ENCODE measurements around the gene MEX3D. TPM values are rescaled to one million over a fixed set of nuclear protein-coding genes. Genes with fewer than 3 reads are reported as not detected.

Gene MEX3D
- total RNA-seq, 1 experiment from 2014 or later, result 69.2 TPM

DNA sequence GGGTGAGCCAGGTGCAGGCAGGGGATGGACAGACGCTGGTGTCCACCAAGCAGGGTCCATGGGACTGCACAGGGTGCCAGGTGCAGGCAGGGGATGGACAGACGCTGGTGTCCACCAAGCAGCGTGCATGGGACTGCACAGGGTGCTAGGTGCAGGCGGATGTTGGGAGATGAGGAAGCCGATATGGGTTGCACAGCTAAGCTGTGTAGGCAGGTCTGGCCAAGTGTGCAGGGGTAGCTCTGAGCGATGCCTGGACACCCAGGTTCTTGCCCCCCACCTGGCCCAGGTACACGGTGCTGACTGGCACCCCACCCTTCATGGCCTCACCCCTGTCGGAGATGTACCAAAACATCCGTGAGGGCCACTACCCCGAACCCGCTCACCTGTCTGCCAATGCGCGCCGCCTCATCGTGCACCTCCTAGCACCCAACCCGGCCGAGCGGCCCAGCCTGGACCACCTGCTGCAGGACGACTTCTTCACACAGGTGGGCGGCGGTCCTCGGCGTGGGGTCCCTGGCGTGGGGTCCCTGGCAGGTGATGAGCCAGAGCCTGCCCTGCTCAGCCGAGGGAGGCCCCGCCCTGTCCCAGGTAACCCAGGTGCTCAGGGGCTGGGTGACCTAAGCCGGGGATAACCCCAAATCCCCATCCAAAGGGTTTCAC lies 40.3 kb downstream of the MEX3D start:
- H3K9ac ChIP-seq (ENCODE audit: low read length), result no peak overlapping the region
- DNase-seq (ENCODE audit: low read depth, low spot score), result no peak
- no TSS peak for BruUV-seq (replicated peaks)
- H3K36me3 ChIP-seq (ENCODE audit: control insufficient read depth in 1 of 2, insufficient read depth in 2 of 2, low read length in 2 of 2), result no peaks in the 10 kb centered on the region
- intact Hi-C loops (cut with micrococcal nuclease), result no loop called here
- TF ChIP-seq, protein P1, sequence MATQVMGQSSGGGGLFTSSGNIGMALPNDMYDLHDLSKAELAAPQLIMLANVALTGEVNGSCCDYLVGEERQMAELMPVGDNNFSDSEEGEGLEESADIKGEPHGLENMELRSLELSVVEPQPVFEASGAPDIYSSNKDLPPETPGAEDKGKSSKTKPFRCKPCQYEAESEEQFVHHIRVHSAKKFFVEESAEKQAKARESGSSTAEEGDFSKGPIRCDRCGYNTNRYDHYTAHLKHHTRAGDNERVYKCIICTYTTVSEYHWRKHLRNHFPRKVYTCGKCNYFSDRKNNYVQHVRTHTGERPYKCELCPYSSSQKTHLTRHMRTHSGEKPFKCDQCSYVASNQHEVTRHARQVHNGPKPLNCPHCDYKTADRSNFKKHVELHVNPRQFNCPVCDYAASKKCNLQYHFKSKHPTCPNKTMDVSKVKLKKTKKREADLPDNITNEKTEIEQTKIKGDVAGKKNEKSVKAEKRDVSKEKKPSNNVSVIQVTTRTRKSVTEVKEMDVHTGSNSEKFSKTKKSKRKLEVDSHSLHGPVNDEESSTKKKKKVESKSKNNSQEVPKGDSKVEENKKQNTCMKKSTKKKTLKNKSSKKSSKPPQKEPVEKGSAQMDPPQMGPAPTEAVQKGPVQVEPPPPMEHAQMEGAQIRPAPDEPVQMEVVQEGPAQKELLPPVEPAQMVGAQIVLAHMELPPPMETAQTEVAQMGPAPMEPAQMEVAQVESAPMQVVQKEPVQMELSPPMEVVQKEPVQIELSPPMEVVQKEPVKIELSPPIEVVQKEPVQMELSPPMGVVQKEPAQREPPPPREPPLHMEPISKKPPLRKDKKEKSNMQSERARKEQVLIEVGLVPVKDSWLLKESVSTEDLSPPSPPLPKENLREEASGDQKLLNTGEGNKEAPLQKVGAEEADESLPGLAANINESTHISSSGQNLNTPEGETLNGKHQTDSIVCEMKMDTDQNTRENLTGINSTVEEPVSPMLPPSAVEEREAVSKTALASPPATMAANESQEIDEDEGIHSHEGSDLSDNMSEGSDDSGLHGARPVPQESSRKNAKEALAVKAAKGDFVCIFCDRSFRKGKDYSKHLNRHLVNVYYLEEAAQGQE (IDR thresholded peaks at IDR 0.05; ENCODE audit: low read depth), result no peak
- no peak for TF ChIP-seq POLR2AphosphoS5 (IDR thresholded peaks at IDR 0.05; ENCODE audit: low read depth, low read length)
- TF ChIP-seq RAD21 (IDR thresholded peaks at IDR 0.05; ENCODE audit: low read depth), result no peak
- TF ChIP-seq EZH2phosphoT487 (IDR thresholded peaks at IDR 0.05; ENCODE audit: borderline replicate concordance), result no peak
- no peak for TF ChIP-seq POLR2A (IDR thresholded peaks at IDR 0.05; ENCODE audit: borderline replicate concordance, extremely low read depth, insufficient read depth, insufficient read length)
- ChIA-PET CTCF (no interaction called here), RAD21 (ENCODE audit: low non-redundant PET in 1 of 2, low total read pairs in 2 of 2, uncharacterized antibody in 2 of 2, unreplicated experiment in 2 of 2) (no interaction called here), POLR2A (no interaction called here)
- no peak overlapping the region for H3K4me2 ChIP-seq (ENCODE audit: low read length)
- H3K79me2 ChIP-seq (ENCODE audit: insufficient read depth, low read length), result no peaks in the 10 kb centered on the region
- no peak overlapping the region for H3K27ac ChIP-seq (ENCODE audit: low read depth, low read length)
- H3K9me3 ChIP-seq (ENCODE audit: control insufficient read depth in 1 of 2, insufficient read depth in 1 of 2, low read depth in 1 of 2, low read length in 2 of 2), result no peaks in the 10 kb centered on the region
- H3K4me1 ChIP-seq (ENCODE audit: control insufficient read depth in 1 of 2, insufficient read depth in 2 of 2, low read length in 2 of 2), result no peaks in the 10 kb centered on the region
- no peak overlapping the region for H2AFZ ChIP-seq (ENCODE audit: low read depth, low read length, poor library complexity, severe bottlenecking)
- no peaks in the 10 kb centered on the region for H3K27me3 ChIP-seq (ENCODE audit: insufficient read depth, low read length)
- H4K20me1 ChIP-seq (ENCODE audit: insufficient read depth), result no peaks in the 10 kb centered on the region
- no peak for ATAC-seq
- H3K9me2 ChIP-seq (ENCODE audit: insufficient read depth), result no peaks in the 10 kb centered on the region
- H3K4me3 ChIP-seq (replicated peaks in 1 of 2; ENCODE audit: low read depth in 1 of 2, low read length in 2 of 2), result no peak overlapping the region

All from HCT116 (cell line).